ENCODE data around the gene PIWIL4. TPM values are rescaled to one million over a fixed set of nuclear protein-coding genes. Genes with fewer than 3 reads are reported as not detected.

PIWIL4 gene
- total RNA-seq, 4 donors from 2014 or later: 1.5 to 5.1 (median 3.5) TPM

DNA sequence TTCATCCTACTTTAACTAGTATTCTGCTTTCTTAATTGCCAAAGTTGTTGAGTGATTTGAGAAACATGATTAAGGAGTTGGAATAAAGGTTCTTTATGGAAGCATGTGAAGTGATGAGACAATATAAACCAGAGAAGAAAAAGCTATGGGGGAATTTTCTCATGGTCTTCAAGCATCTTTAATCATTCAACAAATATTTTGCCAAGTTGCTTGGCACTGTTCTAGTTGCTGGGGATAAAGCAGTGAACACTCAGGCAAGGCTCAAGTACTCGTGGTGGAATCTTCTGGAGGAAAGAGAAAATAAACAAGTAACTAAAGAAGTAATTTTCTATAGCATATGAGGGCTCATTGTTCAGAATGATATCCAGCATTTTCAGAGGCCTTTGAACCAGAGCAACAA lies 9.2 kb upstream of the PIWIL4 start:
- H3K4me1 ChIP-seq: peaks cover 0 to 7% of the 10 kb centered on the region in 2 donors
- no peak for TF ChIP-seq CTCF (IDR thresholded peaks at IDR 0.05)
- no peak for TF ChIP-seq POLR2A (IDR thresholded peaks at IDR 0.05)
- intact Hi-C loops (cut with DNase I): no loop called here
- no peak overlapping the region for H3K4me3 ChIP-seq (replicated peaks in 1 of 3)
- no peaks in the 10 kb centered on the region for H3K36me3 ChIP-seq
- H3K27me3 ChIP-seq: no peaks in the 10 kb centered on the region
- H3K27ac ChIP-seq: no peak overlapping the region
- H3K9me3 ChIP-seq: no peaks in the 10 kb centered on the region
- 19 to 23% methylated on average over 1 of the region's 1 CpG for whole genome bisulfite sequencing, 2 donors
- DNase-seq: no peak

- no peak for DNase-seq
- Histone ChIP-seq H3K36me3 (no peaks in the 10 kb centered on the region), H3K4me3 (replicated peaks in 1 of 3) (no peak overlapping the region), H3K9me3 (no peaks in the 10 kb centered on the region), H3K27ac (no peak overlapping the region), H3K4me1 (peaks cover 0 to 7% of the 10 kb centered on the region in 2 donors), H3K27me3 (no peaks in the 10 kb centered on the region)
- WGBS, 2 donors: 93 to 94% methylated on average over 1 of the region's 1 CpG
- no peak for TF ChIP-seq CTCF (IDR thresholded peaks at IDR 0.05)
- TF ChIP-seq POLR2A (IDR thresholded peaks at IDR 0.05): no peak
- intact Hi-C loops (cut with DNase I): no loop called here
These were observed 8.7 kb upstream of the PIWIL4 start for GRCh38 chr11:94558468-94558867.

DNA sequence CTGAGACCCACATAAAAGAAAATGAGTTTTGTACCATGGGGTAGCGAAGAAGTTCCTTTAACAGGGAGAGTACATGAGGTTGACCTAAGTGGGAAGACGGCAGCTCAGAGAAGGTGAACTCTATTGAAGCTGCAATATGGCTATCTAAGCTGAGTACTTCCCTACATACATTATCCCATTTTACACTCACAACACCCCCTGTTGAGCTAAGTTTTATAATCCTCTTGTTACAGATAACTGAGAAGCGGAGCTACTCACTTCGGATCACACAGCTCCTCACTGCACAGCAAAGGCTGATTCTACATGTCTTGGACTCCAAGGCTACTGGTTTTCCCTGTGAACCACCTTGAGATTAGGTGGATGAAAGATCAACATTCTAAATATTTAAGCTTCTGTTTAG lies 8.2 kb upstream of the PIWIL4 start:
- intact Hi-C loops (cut with DNase I): no loop called here
- 97% methylated on average over 4 of the region's 4 CpGs for WGBS, 2 donors
- no peaks in the 10 kb centered on the region for H3K9me3 ChIP-seq
- no peaks in the 10 kb centered on the region for H3K36me3 ChIP-seq
- no peaks in the 10 kb centered on the region for H3K27me3 ChIP-seq
- no peak overlapping the region for H3K27ac ChIP-seq
- DNase-seq: no peak
- peaks cover 0 to 7% of the 10 kb centered on the region in 2 donors for H3K4me1 ChIP-seq
- TF ChIP-seq CTCF (IDR thresholded peaks at IDR 0.05) (no peak), POLR2A (IDR thresholded peaks at IDR 0.05) (no peak)
- no peak overlapping the region for H3K4me3 ChIP-seq (replicated peaks in 1 of 3)

DNA sequence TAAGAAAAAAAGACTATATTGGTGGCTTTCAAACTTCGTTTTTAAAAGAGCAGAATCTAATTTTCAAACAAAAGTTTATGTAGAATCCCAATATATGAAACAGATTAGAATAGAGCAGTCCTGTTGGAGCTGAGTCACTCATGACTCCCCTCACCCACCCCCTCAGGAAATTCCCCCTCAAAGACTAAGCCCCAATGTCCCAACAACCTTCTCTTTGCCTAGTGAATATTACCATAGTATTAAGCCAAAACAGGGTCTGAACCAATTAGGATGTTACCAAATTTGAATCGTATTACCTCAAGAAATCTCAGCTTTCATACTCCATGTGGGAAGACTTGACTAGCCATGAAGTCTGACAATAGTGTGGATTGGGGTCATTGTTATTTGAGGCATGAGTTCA lies 7.8 kb upstream of the PIWIL4 start:
- 91 to 94% methylated on average over 2 of the region's 2 CpGs for whole genome bisulfite sequencing, 2 donors
- Histone ChIP-seq H3K4me3 (replicated peaks in 1 of 3) (no peak overlapping the region), H3K36me3 (no peaks in the 10 kb centered on the region), H3K4me1 (peaks cover 0 to 7% of the 10 kb centered on the region in 2 donors), H3K27ac (no peak overlapping the region), H3K9me3 (no peaks in the 10 kb centered on the region), H3K27me3 (no peaks in the 10 kb centered on the region)
- TF ChIP-seq POLR2A (IDR thresholded peaks at IDR 0.05) (no peak), CTCF (IDR thresholded peaks at IDR 0.05) (no peak)
- no peak for DNase-seq
- intact Hi-C loops (cut with DNase I): no loop called here

DNA sequence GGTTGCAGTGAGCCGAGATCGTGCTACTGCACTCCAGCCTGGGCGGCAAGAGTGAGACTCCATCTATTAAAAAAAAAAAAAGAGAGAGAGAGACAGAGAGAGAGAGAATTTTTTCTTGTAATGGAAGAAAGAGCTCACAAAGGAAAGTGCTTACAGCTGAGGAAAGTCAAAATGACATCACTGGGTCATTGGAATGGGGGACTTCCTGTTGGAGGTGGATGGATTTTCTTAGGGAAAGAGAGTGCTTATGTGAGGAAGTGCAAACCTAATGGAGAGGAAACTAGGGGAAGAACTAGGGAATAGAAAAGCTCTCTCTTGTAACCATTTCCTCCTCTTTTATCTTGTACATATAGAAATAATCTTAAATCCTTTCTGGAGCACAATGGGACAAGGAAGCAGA lies 6.3 kb upstream of the PIWIL4 start:
- WGBS, 2 donors: 94 to 97% methylated on average over 3 of the region's 3 CpGs
- Histone ChIP-seq H3K27me3 (no peaks in the 10 kb centered on the region), H3K27ac (no peak overlapping the region), H3K36me3 (no peaks in the 10 kb centered on the region), H3K9me3 (no peaks in the 10 kb centered on the region), H3K4me3 (replicated peaks in 1 of 3) (no peak overlapping the region), H3K4me1 (peaks cover 0 to 7% of the 10 kb centered on the region in 2 donors)
- no peak for TF ChIP-seq POLR2A (IDR thresholded peaks at IDR 0.05)
- no peak for TF ChIP-seq CTCF (IDR thresholded peaks at IDR 0.05)
- no peak for DNase-seq
- intact Hi-C loops (cut with DNase I): no loop called here
